ENCODE data around the gene ACOXL. TPM values are rescaled to one million over a fixed set of nuclear protein-coding genes. Genes with fewer than 3 reads are reported as not detected.

Gene ACOXL
- total and polyA plus RNA-seq, 12 donors = 0.05 to 0.19 (median 0.12) TPM; not detected in 8

- Histone ChIP-seq H3K4me1 (replicated peaks in 1 of 2) (no peaks in the 10 kb centered on the region), H3K9me3 (replicated peaks in 1 of 3) (no peaks in the 10 kb centered on the region), H3K4me3 (no peak overlapping the region), H3K36me3 (replicated peaks in 1 of 2) (no peaks in the 10 kb centered on the region), H3K27me3 (no peaks in the 10 kb centered on the region), H3K27ac (no peak overlapping the region)
- no peak for DNase-seq
- WGBS, 4 donors = 53 to 72% (median 64%) methylated on average over 3 of the region's 3 CpGs
- intact Hi-C loops (cut with DNase I) = no loop called here
- TF ChIP-seq CTCF (IDR thresholded peaks at IDR 0.05) (no peak), POLR2A (IDR thresholded peaks at IDR 0.05) (no peak)
Observed at GRCh38 chr2:110955556-110955955, 223.2 kb downstream of the ACOXL start.

- H3K4me3 ChIP-seq = no peak overlapping the region
Observed at GRCh38 chr2:110957293-110957692, 224.9 kb downstream of the ACOXL start.

GRCh38 chr2:110958346-110959119 lies 226.2 kb downstream of the ACOXL start:
- TF ChIP-seq CTCF (IDR thresholded peaks at IDR 0.05) (no peak), POLR2A (IDR thresholded peaks at IDR 0.05) (no peak)
- Histone ChIP-seq H3K27me3 (no peaks in the 10 kb centered on the region), H3K36me3 (replicated peaks in 1 of 2) (no peaks in the 10 kb centered on the region), H3K27ac (no peak overlapping the region), H3K4me1 (replicated peaks in 1 of 2) (no peaks in the 10 kb centered on the region), H3K9me3 (replicated peaks in 1 of 3) (no peaks in the 10 kb centered on the region), H3K4me3 (no peak overlapping the region)
- 88 to 91% (median 90%) methylated on average over 4 to 6 of the region's 6 CpGs for WGBS, 4 donors
- intact Hi-C loops (cut with DNase I) = no loop called here
- no peak for DNase-seq

More at GRCh38 chr2:110957293-110957692, 224.9 kb downstream of the ACOXL start:
- WGBS, 4 donors = 71 to 81% (median 77%) methylated on average over 5 of the region's 5 CpGs
- intact Hi-C loops (cut with DNase I) = no loop called here
- DNase-seq = no peak
- H3K4me1 ChIP-seq (replicated peaks in 1 of 2) = no peaks in the 10 kb centered on the region
- H3K27me3 ChIP-seq = no peaks in the 10 kb centered on the region
- H3K9me3 ChIP-seq (replicated peaks in 1 of 3) = no peaks in the 10 kb centered on the region
- TF ChIP-seq CTCF (IDR thresholded peaks at IDR 0.05) (no peak), POLR2A (IDR thresholded peaks at IDR 0.05) (no peak)
- no peaks in the 10 kb centered on the region for H3K36me3 ChIP-seq (replicated peaks in 1 of 2)
- no peak overlapping the region for H3K27ac ChIP-seq

GRCh38 chr2:110959198-110959597 lies 226.8 kb downstream of the ACOXL start:
- no peaks in the 10 kb centered on the region for H3K9me3 ChIP-seq (replicated peaks in 1 of 3)
- H3K27ac ChIP-seq = no peak overlapping the region
- TF ChIP-seq POLR2A (IDR thresholded peaks at IDR 0.05) (no peak), CTCF (IDR thresholded peaks at IDR 0.05) (no peak)
- H3K27me3 ChIP-seq = peaks cover 5% of the 10 kb centered on the region
- no peaks in the 10 kb centered on the region for H3K36me3 ChIP-seq (replicated peaks in 1 of 2)
- DNase-seq = no peak
- intact Hi-C loops (cut with DNase I) = no loop called here
- WGBS, 4 donors = 70 to 80% (median 74%) methylated on average over 7 of the region's 7 CpGs
- no peaks in the 10 kb centered on the region for H3K4me1 ChIP-seq (replicated peaks in 1 of 2)
- no peak overlapping the region for H3K4me3 ChIP-seq
